ENCODE results near the gene NDUFS6.

NDUFS6 gene

DNA sequence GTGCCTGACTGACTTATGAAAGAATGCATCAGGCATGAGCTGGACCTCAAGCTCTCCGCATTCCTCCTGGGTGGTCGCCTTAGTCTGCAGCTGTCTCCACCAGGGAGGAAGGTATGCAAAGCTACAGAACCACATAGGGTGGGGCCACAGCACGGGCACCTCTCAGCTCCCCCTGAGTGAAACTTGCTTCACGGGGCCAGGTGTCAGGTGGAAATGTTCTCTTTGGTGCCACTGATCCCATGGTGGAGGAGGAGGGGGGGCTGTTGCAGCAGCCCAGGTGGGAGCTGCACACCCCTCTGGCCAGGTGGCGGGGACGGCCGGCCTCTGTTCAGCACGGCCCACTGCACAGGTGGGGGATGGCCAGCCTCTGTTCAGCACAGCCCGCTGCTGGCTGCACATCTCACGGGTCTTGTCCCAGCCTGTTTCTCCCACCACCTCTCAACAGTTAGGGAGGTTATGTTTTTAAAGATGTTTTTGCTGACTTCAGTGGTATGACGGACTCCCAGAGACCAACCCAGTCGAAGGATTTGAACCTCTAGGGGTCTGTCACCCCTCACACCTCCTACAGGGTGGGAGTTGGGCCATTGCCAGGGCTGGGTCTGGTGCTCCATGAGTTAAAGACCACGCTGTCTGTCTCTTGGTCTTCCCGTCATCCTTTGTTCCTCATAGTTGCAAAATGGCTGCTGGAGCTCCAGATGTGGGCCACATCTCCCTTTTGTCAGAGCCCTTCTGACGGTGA lies 35.9 kb upstream of the NDUFS6 start:
- H3F3A ChIP-seq (ENCODE audit: insufficient read depth, low read length) = no peaks in the 10 kb centered on the region
- peaks cover 7% of the 10 kb centered on the region; the same call in 1 of the 2 replicates for H3K27me3 ChIP-seq (ENCODE audit: insufficient read depth, low read length)
- no peak overlapping the region for H3K27ac ChIP-seq (ENCODE audit: low read depth, low read length, poor library complexity, severe bottlenecking)
- H3K4me2 ChIP-seq (ENCODE audit: low read length) = 0 out of 2 replicates have a peak overlapping the region, but pooled peaks have one; percentile 21
- no peaks in the 10 kb centered on the region for H3K9me2 ChIP-seq (ENCODE audit: low read depth, low read length)
- H3K36me3 ChIP-seq (ENCODE audit: insufficient read depth, low read length) = no peaks in the 10 kb centered on the region; the same call in 1 of the 2 replicates
- no peak overlapping the region for H2AFZ ChIP-seq (ENCODE audit: low read length)
- H3K79me2 ChIP-seq (ENCODE audit: insufficient read depth, low read length) = no peaks in the 10 kb centered on the region
- H3K4me1 ChIP-seq (ENCODE audit: insufficient read depth, low read length, severe bottlenecking) = peaks cover 11% of the 10 kb centered on the region
- no peaks in the 10 kb centered on the region for H4K20me1 ChIP-seq (ENCODE audit: insufficient read depth, low read length)
- no peak for TF ChIP-seq EZH2 (IDR thresholded peaks at IDR 0.05; ENCODE audit: borderline replicate concordance, low read length)
- TF ChIP-seq, protein P1, sequence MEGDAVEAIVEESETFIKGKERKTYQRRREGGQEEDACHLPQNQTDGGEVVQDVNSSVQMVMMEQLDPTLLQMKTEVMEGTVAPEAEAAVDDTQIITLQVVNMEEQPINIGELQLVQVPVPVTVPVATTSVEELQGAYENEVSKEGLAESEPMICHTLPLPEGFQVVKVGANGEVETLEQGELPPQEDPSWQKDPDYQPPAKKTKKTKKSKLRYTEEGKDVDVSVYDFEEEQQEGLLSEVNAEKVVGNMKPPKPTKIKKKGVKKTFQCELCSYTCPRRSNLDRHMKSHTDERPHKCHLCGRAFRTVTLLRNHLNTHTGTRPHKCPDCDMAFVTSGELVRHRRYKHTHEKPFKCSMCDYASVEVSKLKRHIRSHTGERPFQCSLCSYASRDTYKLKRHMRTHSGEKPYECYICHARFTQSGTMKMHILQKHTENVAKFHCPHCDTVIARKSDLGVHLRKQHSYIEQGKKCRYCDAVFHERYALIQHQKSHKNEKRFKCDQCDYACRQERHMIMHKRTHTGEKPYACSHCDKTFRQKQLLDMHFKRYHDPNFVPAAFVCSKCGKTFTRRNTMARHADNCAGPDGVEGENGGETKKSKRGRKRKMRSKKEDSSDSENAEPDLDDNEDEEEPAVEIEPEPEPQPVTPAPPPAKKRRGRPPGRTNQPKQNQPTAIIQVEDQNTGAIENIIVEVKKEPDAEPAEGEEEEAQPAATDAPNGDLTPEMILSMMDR (IDR thresholded peaks at IDR 0.05; ENCODE audit: low read length) = no peak
- H3K9ac ChIP-seq (ENCODE audit: low read length) = no peak overlapping the region
- H3K9me3 ChIP-seq (ENCODE audit: low read length) = no peaks in the 10 kb centered on the region
- no peak overlapping the region for H3K4me3 ChIP-seq (ENCODE audit: low read depth, low read length, poor library complexity, severe bottlenecking)

DNA sequence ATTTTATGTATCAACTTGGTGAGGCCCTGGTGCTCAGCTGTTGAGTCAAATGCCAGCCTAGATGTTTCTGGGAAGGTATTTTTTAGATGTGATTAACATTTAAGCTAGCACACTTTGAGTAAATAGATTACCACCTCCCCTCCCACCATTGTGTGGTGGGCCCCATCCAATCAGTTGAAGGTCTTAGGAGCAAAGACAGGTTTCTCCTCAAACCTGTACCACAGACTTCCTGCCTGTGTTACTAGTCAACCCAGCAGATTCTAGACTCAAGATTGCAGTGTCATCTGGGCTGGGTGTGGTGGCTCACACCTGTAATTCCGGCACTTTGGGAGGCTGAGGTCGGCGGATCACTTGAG lies 35.3 kb upstream of the NDUFS6 start:
- Histone ChIP-seq H2AFZ (ENCODE audit: low read length) (no peak overlapping the region), H4K20me1 (ENCODE audit: insufficient read depth, low read length) (no peaks in the 10 kb centered on the region), H3K27ac (ENCODE audit: low read depth, low read length, poor library complexity, severe bottlenecking) (no peak overlapping the region), H3K9me2 (ENCODE audit: low read depth, low read length) (no peaks in the 10 kb centered on the region), H3K36me3 (ENCODE audit: insufficient read depth, low read length) (no peaks in the 10 kb centered on the region; the same call in 1 of the 2 replicates), H3F3A (ENCODE audit: insufficient read depth, low read length) (no peaks in the 10 kb centered on the region), H3K9ac (ENCODE audit: low read length) (no peak overlapping the region), H3K9me3 (ENCODE audit: low read length) (no peaks in the 10 kb centered on the region), H3K27me3 (ENCODE audit: insufficient read depth, low read length) (peaks cover 7% of the 10 kb centered on the region; the same call in 1 of the 2 replicates), H3K4me2 (ENCODE audit: low read length) (no peak overlapping the region), H3K79me2 (ENCODE audit: insufficient read depth, low read length) (no peaks in the 10 kb centered on the region), H3K4me1 (ENCODE audit: insufficient read depth, low read length, severe bottlenecking) (peaks cover 11% of the 10 kb centered on the region), H3K4me3 (ENCODE audit: low read depth, low read length, poor library complexity, severe bottlenecking) (no peak overlapping the region)
- TF ChIP-seq, protein P1 (IDR thresholded peaks at IDR 0.05; ENCODE audit: low read length) = no peak
- TF ChIP-seq EZH2 (IDR thresholded peaks at IDR 0.05; ENCODE audit: borderline replicate concordance, low read length) = no peak

DNA sequence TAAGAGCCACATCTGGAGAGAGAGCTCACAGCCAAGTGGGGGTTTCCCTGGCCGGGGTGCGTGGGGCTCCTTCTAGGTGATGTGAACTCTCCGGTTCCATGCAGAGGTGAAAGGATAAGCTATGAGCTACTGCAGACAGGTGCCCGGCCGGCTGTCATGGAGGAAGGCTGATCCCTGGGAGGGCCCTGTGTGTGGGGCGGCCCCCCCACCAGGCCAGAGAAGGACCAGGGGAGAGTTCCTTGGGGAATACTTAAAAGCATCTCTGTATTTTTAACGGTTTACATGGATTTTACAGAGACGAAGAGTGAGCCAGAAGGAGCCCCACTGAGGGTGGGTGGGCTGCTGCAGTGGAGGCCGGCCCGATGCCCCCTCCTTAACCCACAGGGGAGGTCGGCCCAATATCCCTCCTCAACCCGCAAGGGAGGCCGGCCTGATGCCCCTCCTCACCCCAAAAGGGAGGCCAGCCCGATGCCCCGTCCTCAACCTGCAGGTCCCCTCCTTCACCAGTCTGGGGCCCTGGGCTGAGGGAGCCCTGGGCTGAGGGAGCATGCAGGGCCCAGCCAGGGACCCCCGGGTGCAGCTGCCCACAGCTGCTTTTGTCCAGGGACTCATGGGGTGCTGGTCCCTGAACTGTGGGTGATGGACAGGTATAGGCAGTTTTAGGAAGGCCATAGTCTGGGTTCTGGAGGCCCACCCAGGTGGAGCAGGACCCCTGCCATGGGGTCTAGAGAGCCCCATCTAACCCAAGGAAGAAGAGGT lies 33.5 kb upstream of the NDUFS6 start:
- H4K20me1 ChIP-seq (ENCODE audit: insufficient read depth, low read length) = no peaks in the 10 kb centered on the region
- no peaks in the 10 kb centered on the region for H3K9me3 ChIP-seq (ENCODE audit: low read length)
- TF ChIP-seq EZH2 (IDR thresholded peaks at IDR 0.05; ENCODE audit: borderline replicate concordance, low read length) = no peak
- TF ChIP-seq, protein P1 (IDR thresholded peaks at IDR 0.05; ENCODE audit: low read length) = no peak
- no peak overlapping the region for H3K9ac ChIP-seq (ENCODE audit: low read length)
- H3K4me3 ChIP-seq (ENCODE audit: low read depth, low read length, poor library complexity, severe bottlenecking) = no peak overlapping the region
- no peaks in the 10 kb centered on the region; the same call in 1 of the 2 replicates for H3K36me3 ChIP-seq (ENCODE audit: insufficient read depth, low read length)
- no peak overlapping the region for H2AFZ ChIP-seq (ENCODE audit: low read length)
- peaks cover 11% of the 10 kb centered on the region for H3K4me1 ChIP-seq (ENCODE audit: insufficient read depth, low read length, severe bottlenecking)
- H3K4me2 ChIP-seq (ENCODE audit: low read length) = no peak overlapping the region
- H3F3A ChIP-seq (ENCODE audit: insufficient read depth, low read length) = no peaks in the 10 kb centered on the region
- peaks cover 16% of the 10 kb centered on the region; the same call in 1 of the 2 replicates for H3K27me3 ChIP-seq (ENCODE audit: insufficient read depth, low read length)
- no peaks in the 10 kb centered on the region for H3K9me2 ChIP-seq (ENCODE audit: low read depth, low read length)
- no peaks in the 10 kb centered on the region for H3K79me2 ChIP-seq (ENCODE audit: insufficient read depth, low read length)
- H3K27ac ChIP-seq (ENCODE audit: low read depth, low read length, poor library complexity, severe bottlenecking) = no peak overlapping the region
